Measurements from ENCODE around the gene RNF215.
A peak's percentile ranks its signal among the peaks of the same experiment; 100 is the strongest.

Gene RNF215

GRCh38 chr22:30393322-30393680, 6.1 kb upstream of the RNF215 start:
- no peak for DNase-seq

DNA sequence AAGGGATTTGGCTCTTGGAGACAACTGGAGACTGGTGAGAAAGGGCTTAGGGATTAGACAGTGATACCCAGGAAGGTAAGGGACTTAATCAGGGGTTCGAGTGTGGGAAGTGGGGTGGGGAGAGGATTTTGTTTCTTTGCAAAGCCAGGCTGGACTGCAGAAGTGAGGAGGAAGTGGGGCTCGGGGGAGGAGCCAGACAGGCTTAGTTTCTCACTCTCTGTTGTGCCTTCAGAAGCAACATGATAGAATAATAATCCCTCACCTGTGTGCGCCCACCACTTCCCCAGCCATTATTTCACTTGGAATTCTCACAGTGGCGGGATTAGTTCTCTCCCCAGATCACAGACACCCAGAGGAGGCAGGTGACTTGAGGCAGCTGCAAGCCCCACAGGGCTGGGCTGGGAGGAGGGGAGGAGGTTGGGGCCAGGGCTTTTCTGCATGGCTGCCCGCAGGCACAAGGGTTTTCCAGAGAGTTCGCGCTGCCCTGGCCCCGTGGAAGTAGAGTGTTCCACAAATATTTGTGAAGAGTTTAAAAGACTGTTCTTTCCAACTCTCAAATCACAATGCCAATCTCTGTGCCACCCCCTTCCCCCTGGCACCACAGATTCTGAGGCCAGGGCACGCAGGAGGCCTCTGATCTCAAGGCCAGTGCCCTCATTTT, 5.6 kb upstream of the RNF215 start:
- DNase-seq: peak; percentile 62

DNA sequence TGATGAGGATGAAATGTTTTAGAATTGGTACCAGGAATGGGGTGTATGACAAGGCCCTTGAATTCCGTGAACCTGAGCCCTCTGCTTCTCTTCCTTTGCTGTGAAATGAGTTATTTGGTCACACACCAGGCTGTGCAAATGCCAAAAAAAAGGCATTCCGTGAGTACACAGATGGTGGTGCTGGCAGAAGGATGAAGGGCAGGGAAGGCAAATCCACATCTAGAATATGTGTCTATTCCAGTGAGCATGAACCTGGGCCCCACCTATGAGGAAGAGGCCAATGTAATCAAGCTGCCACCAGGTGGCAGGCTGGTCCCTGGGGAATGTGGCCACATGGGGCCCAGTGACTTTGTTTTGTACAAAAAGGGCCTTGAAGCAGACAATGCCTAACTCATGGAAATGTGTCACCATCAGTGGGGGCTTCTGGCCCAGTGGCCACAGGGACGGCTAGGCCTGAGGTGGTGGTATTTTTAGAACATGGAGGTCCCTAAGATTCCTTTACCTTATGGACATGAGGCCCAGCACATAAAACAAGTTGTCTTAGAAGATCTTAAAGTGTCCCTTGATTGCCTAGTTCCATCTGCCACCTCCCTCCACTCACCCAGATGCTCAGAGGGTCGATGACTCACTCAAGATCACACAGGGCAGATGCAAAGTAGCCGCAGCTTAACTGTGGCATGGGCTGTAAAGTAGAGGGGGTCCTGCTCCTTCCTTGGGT, 3.9 kb upstream of the RNF215 start:
- peak; percentile 77 for DNase-seq

DNA sequence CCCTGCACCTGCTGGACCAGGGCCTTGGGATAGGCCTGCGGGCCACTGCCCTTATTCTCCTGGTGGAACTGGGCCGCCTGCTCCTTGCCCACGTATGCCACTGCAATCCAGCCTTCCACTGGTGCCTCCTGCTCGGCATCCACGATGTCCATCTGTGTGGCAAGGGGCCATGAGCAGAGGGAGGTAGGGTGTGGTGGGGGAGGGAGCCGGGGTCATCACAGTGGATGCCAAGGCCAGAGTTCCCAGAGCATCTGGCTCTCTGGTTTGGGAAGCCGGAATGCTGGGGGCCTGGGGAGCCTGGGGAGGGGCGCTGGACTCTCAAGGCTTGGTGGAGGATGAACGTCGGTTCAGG, 627 bp downstream of the RNF215 start:
- no peak for DNase-seq

DNA sequence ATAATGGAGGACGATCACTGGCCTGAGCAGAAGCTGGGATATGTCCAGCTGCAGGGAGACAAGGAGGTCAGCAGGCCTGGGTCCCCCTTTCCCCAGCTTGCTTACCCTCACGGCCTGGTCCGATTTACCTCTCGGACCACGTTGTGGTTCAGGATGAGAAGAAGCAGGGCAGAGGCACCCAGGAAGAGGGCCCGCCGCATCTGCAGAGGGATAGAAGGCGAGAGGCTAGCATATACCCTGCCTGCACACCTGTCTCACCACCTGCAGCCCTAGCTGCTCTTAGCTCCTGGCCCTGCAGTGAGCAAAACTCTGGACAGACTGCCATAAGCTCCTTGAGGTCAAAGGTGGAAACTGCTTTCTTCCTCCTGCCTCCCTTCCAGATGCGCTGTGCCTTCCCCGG, 1.3 kb downstream of the RNF215 start:
- no peak for DNase-seq

DNA sequence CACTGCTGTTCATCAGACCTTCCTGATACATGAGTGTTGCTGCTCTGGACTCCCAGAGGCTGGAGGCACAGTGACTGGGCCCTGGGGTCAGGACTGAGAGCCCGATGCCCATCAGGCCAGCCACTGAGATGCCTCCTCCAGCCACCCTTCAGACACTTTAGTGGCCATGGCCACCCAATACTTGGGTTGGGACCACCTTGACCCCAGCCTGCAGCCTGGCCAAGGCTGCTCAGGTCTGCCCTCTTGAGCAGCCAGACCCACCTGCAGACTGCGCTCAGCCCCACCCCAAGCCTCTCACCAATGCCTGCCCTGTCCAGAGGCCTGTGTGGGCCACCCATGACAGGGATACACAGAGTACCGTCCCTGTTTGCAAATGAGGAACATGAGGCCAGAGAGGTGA, 4.2 kb downstream of the RNF215 start:
- no peak for DNase-seq

DNA sequence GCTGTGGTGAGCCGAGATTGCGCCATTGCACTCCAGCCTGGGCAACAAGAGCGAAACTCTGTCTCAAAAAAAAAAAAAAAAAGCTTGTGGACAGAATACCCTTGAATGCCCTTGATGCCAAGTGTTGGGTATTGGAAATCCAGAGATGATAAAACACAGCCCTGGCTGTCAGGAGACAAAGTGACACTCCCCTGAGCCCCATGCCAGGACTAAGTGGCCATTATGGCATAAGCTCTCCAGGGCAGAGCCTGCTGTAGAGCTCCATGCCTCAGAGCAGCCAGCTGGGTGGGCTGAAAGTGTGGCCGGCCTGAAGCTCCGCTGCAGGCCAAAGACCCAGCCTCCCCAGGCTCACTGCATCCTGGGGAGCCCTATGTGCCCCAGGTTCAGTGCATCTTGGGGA, 4.9 kb downstream of the RNF215 start:
- DNase-seq: no peak

GRCh38 chr22:30381264-30381663, 5.9 kb downstream of the RNF215 start:
- DNase-seq: no peak

- DNase-seq: no peak
Measured at GRCh38 chr22:30380011-30380410, 7.2 kb downstream of the RNF215 start.

DNA sequence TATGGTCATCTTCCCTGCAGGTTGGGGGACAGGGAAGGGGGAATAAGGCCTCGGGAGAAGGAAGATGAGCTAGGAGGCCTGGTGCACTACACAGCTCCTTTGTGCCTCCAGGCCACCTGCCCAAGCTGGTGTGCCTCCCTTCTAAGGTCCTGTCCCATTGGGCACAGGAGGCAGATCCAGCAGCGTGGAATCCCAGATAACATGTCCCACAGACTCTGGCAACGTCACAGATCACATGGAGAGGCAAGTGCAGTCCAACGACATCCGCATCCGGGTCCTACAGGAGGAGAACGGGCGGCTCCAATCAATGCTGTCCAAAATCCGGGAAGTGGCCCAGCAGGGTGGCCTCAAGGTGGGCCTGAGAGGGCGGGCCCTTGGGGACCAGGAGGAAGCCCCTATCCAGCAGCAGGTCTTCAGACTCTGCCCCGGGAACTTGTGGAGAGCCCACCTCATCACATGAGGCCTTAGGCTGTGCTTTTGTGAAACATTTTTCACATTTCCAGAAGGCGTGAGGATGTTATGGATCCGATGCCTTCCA, 11.8 kb downstream of the RNF215 start:
- DNase-seq: no peak

GRCh38 chr22:30373331-30374325, 13.6 kb downstream of the RNF215 start:
- no peak for DNase-seq

DNA sequence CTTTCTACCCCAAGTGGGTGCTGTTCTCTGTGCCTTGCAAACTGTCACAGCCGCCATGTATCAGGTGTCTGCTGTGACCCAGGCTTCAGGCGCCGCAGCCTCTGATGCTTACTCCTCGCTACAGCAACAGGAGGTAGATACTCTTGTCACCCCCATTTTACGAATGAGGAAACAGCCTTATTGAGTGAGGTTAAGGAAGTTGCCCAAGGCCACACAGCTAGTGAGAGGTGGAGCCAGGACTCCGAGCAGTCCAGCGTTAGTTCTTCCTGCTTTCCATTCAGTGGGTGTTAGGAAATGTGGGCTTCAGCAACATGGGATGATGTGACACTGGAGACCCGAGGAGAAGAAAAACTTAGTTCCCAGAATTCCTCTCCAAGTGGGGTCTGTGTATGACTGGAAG, 14.3 kb downstream of the RNF215 start:
- no peak for DNase-seq

DNA sequence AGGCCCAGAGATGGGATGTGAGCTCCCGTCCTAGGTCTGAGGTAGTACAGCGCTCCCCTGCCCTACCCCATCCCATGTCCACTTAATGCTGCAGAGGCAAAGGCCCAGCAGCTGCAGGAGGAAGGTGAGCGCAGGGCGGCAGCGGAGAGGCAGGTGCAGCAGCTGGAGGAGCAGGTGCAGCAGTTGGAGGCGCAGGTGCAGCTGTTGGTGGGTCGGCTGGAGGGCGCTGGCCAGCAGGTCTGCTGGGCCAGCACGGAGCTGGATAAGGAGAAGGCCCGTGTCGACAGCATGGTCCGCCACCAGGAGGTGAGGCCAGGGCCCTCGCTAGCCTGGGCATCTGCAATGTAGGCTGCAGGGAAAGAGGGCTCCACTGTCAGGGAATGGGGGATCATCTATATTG, 15.2 kb downstream of the RNF215 start:
- no peak for DNase-seq

- no peak for DNase-seq
Measured at GRCh38 chr22:30371321-30371720, 15.9 kb downstream of the RNF215 start.

GRCh38 chr22:30370641-30371230, 16.5 kb downstream of the RNF215 start:
- DNase-seq: peak; percentile 41

DNA sequence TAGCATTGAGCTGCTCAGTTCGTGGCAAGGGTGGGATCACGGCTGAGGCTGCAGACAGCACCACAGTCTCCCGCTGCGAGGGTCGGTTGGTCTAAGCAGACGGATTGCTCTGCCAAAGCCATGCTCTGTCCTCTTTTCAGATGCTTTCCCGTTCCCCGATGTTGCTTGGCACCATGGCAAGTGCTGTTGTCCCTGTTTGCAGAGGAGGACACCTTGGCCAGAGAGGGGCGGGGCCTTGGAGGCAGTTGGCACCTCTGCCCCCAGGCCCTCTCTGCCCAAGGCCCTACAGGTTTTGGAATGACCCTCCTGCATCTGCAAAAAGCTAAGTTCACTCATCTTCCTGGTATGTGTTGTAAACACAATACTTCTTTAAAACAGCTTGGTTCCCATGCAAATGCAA, 18.8 kb downstream of the RNF215 start:
- DNase-seq: no peak

GRCh38 chr22:30365891-30366290, 21.3 kb downstream of the RNF215 start:
- DNase-seq: no peak

- no peak for DNase-seq
Measured at GRCh38 chr22:30362651-30363281, 24.4 kb downstream of the RNF215 start.

- DNase-seq: no peak
Measured at GRCh38 chr22:30361916-30362650, 25.1 kb downstream of the RNF215 start.

GRCh38 chr22:30358541-30358940, 28.7 kb downstream of the RNF215 start:
- DNase-seq: no peak

DNA sequence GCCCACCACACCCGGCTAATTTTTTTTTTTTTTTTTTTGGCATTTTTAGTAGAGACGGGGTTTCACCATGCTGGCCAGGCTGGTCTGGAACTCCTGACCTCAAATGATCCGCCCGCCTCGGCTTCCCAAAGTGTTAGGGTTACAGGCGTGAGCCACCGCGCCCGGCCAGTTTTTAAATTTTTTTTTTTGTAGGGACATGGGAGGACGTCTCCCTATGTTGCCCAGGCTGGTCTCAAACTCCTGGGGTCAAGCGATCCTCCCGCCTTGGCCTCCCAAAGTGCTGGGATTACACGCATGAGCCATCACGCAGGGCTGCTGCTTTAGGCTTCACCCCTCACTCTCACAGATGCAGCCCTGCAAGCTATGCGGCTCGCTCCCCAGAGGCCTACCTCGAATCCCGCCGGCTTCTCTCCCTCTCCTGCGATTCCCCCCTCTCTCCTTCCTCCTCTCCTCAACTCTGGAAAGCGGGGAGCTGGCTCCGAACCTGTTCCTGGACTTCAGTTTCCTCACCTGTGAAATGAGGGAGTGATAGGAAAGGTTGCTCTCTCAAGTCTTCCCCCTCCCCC, 29.5 kb downstream of the RNF215 start:
- DNase-seq: no peak

GRCh38 chr22:30357236-30357570, 30.0 kb downstream of the RNF215 start:
- no peak for DNase-seq
